Measurements from ENCODE around the gene CACNA1C. TPM values are rescaled to one million over a fixed set of nuclear protein-coding genes. Genes with fewer than 3 reads are reported as not detected.

Gene CACNA1C
- total RNA-seq, 4 donors from 2014 or later, result 1.5 to 13.5 (median 2.1) TPM

DNA sequence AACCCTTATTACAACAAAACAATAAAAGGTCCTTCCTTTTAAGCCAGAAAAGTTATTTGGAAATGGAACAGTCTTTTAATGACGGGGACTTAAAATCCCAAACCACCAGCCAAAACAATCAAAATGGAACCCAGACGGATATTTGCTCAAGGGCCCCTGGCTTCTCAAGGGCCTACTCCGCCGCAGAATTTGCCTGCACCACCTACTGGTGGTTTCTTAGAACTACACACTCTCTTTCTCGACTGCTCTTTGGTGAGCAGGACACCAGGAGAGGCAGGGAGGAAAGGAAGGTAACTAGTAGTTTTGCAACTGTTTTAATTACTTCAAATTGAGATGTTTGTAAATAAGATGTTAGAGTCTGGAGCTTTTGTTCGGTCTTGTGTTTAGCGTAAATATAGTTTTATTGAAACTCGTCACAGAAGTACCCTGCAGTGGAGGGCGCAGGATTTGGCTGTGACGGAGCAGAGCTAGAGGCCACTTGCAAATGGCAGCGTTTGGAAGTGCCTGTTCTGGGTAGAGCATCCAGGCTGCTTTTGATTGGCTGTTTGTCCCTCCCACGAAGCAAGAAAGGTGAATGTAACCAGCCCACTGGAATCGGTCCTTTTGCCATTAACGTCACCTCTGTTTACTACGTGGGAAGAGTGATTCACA is 238.5 kb downstream of the CACNA1C start:
- TF ChIP-seq POLR2A (IDR thresholded peaks at IDR 0.05), result no peak
- TF ChIP-seq, protein P1, sequence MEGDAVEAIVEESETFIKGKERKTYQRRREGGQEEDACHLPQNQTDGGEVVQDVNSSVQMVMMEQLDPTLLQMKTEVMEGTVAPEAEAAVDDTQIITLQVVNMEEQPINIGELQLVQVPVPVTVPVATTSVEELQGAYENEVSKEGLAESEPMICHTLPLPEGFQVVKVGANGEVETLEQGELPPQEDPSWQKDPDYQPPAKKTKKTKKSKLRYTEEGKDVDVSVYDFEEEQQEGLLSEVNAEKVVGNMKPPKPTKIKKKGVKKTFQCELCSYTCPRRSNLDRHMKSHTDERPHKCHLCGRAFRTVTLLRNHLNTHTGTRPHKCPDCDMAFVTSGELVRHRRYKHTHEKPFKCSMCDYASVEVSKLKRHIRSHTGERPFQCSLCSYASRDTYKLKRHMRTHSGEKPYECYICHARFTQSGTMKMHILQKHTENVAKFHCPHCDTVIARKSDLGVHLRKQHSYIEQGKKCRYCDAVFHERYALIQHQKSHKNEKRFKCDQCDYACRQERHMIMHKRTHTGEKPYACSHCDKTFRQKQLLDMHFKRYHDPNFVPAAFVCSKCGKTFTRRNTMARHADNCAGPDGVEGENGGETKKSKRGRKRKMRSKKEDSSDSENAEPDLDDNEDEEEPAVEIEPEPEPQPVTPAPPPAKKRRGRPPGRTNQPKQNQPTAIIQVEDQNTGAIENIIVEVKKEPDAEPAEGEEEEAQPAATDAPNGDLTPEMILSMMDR (IDR thresholded peaks at IDR 0.05), result peak; percentile 31 to 72 (median 59)
- WGBS, 2 donors, result 55 to 62% methylated on average over 14 to 15 of the region's 15 CpGs
- H3K36me3 ChIP-seq, result no peaks in the 10 kb centered on the region
- no peak overlapping the region for H3K27ac ChIP-seq
- no peak for DNase-seq
- H3K4me3 ChIP-seq, result no peak overlapping the region
- H3K27me3 ChIP-seq, result no peaks in the 10 kb centered on the region
- no peaks in the 10 kb centered on the region for H3K9me3 ChIP-seq
- intact Hi-C loops (cut with DNase I), result no loop called here
- H3K4me1 ChIP-seq, result peaks cover 9 to 40% (median 13%) of the 10 kb centered on the region in 3 donors

DNA sequence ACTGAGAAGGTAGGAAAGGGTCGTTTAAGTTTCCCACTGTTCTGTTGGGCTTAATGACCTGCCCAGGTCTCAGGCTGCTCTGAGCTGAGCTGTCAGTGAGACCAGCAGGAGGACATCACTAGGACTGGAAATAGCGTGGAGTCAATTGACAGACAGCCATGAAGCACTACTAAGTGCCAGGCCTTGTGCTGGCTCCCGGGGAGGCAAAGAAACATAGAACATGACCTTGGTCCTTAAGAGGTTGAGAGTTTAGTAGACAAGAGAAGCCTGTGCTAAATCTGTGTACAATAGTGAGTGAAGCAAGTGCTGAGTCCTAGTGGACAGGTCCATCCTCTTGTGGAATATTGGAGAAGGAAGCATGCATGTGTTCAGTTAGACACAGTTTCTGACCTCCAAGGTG is 239.2 kb downstream of the CACNA1C start:
- H3K27ac ChIP-seq, result no peak overlapping the region
- TF ChIP-seq, protein P1 (IDR thresholded peaks at IDR 0.05), result no peak
- TF ChIP-seq POLR2A (IDR thresholded peaks at IDR 0.05), result no peak
- peaks cover 4 to 34% (median 12%) of the 10 kb centered on the region in 3 donors for H3K4me1 ChIP-seq
- intact Hi-C loops (cut with DNase I), result no loop called here
- H3K27me3 ChIP-seq, result no peaks in the 10 kb centered on the region
- no peaks in the 10 kb centered on the region for H3K9me3 ChIP-seq
- 90 to 94% methylated on average over 3 of the region's 3 CpGs for WGBS, 2 donors
- no peaks in the 10 kb centered on the region for H3K36me3 ChIP-seq
- DNase-seq, result no peak
- H3K4me3 ChIP-seq, result no peak overlapping the region

DNA sequence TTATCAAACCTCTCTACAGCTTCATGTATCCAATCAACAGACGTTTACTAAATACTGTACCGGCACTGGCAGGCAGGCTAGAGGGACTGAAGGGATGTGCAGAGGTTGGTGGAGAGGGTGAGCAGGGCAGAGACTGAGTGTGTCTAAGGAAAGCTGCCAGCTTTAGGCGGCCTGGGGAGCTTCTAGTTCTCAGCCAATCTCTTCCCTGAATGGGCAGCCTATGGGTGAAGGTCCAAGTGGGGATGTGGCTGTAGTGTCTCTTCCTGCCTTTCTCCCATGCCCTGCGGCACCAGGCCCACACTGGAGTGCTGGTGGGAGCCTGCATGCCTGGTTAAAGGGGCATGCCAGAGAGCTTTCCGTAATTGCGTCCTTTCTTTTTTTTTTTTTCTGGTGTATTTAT is 239.8 kb downstream of the CACNA1C start:
- Histone ChIP-seq H3K36me3 (no peaks in the 10 kb centered on the region), H3K9me3 (no peaks in the 10 kb centered on the region), H3K4me3 (no peak overlapping the region), H3K4me1 (peaks cover 4 to 28% (median 7%) of the 10 kb centered on the region in 3 donors), H3K27me3 (no peaks in the 10 kb centered on the region), H3K27ac (no peak overlapping the region)
- TF ChIP-seq, protein P1 (IDR thresholded peaks at IDR 0.05), result no peak
- TF ChIP-seq POLR2A (IDR thresholded peaks at IDR 0.05), result no peak
- DNase-seq, result no peak
- 66 to 75% methylated on average over 5 to 6 of the region's 6 CpGs for WGBS, 2 donors
- intact Hi-C loops (cut with DNase I), result no loop called here

DNA sequence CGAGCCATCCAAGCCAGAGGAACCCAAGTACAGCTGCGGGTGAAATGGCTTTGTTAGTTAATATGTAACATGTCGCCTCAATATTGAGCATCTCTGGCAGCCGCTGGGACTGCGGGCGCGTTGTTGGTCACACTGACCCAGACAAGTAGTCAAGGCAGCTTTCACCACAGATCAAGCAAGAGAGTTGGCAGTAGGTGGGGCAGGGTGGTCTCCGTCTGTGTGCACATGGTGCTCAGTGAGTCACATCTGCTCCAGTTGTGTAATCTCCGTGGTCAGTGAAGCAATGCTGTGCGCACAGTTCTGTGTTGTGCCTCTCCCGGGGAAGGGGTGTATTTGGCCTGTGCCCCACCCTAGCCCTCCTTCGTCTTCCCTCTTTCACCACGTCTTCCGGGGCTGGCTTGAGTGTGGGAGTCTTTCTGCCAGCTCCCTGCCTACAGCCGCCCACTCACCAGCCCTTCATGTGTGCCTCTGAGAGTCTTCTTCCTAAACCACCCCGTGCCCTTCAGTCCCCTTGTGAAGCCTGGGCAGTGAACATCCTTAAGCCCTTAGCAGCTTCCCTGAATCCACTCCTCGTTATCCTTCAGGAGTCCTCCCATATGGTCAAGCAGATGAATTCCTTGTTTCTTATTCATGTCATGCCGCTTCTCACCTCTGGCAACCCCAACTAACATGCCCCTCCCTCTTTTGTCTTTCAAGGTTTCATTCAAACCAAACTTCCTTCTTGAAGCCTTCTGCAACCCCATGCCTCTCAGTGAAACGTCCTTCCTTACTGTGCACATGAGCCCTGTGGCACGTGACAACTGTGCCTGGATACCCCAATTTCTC is 242.1 kb downstream of the CACNA1C start:
- DNase-seq, result no peak
- H3K27ac ChIP-seq, result peak overlapping the region in 3 of 4 donors; percentile 17 to 25 (median 17)
- no peak for TF ChIP-seq POLR2A (IDR thresholded peaks at IDR 0.05)
- TF ChIP-seq, protein P1 (IDR thresholded peaks at IDR 0.05), result no peak
- H3K36me3 ChIP-seq, result no peaks in the 10 kb centered on the region
- no peaks in the 10 kb centered on the region for H3K9me3 ChIP-seq
- 54 to 71% methylated on average over 19 of the region's 20 CpGs for WGBS, 2 donors
- intact Hi-C loops (cut with DNase I), result no loop called here
- H3K27me3 ChIP-seq, result no peaks in the 10 kb centered on the region
- H3K4me1 ChIP-seq, result peaks cover 0 to 25% (median 0%) of the 10 kb centered on the region in 3 donors
- no peak overlapping the region for H3K4me3 ChIP-seq

DNA sequence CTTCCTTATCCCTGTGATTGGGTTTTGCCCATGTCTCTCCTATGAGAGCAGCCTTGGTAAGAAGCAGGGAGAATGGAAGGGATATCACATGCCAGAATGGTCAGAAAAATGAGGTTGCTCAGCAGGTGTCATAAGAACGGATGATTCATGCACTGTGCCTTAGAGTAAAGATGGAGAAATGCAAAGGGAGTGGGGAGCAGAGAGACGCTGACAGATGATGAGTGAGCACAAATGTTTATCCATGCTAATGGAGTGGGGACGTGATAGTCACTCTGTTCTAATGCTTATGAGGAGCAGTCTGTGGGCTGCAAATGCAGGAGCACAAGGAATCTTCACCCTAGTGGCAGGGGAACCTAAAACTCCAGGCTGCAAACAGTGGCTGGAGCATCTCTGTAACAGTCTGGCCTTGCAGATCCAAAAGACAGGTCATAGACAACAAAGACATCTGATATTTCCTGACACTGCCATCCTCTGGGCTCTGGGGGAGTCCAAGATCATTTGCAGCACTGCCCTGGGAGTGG is 243.2 kb downstream of the CACNA1C start:
- 23 to 37% methylated on average over 3 of the region's 3 CpGs for WGBS, 2 donors
- DNase-seq, result no peak
- peaks cover 0 to 34% (median 4%) of the 10 kb centered on the region in 3 donors for H3K4me1 ChIP-seq
- no peaks in the 10 kb centered on the region for H3K27me3 ChIP-seq
- intact Hi-C loops (cut with DNase I), result no loop called here
- no peaks in the 10 kb centered on the region for H3K9me3 ChIP-seq
- H3K36me3 ChIP-seq, result no peaks in the 10 kb centered on the region
- no peak overlapping the region for H3K4me3 ChIP-seq
- H3K27ac ChIP-seq, result no peak overlapping the region
- TF ChIP-seq, protein P1 (IDR thresholded peaks at IDR 0.05), result no peak
- no peak for TF ChIP-seq POLR2A (IDR thresholded peaks at IDR 0.05)

All from esophagus squamous epithelium (tissue), 5 donors.